ACHN (cell line): ENCODE results near the gene BAZ2B.

Experiments used
- DNase-seq: peaks from one replicate; pipeline ENCODE4 v3.0.0-alpha.2; 2015
- in situ Hi-C: cut with HindIII; loops from 2 replicates; pipeline ENCODE4 v1.10.0; 2017; ENCODE audit warnings: low sequenced_read_pairs, low pct_ligation_motif_present, low pct_unique_long_range_greater_than_20kb

Gene BAZ2B

GRCh38 chr2:159505196-159505595 lies 111.2 kb downstream of the BAZ2B start:
- no peak for DNase-seq
- in situ Hi-C loops, result no loop called here

GRCh38 chr2:159501743-159502142 lies 114.6 kb downstream of the BAZ2B start:
- no peak for DNase-seq
- in situ Hi-C loops, result no loop called here

DNA sequence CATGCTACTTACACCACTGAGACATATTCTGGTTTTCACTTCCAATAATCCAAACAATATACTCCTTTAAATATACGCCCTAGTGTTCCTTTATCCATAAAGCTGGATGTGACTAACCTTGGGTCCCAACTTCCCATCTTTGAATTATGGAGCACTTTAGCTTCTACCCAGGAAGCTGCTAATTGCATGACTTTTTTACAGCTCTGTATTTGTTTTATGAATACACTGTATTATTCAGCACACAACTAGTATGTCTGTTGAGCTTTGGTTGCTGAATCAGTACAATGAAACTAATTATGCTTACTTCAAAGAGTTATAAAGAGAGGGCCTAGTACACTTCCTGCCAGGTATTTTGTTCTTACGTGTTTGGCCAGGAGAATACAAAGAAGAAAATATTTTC lies 118.5 kb downstream of the BAZ2B start:
- no peak for DNase-seq
- in situ Hi-C loops, result no loop called here

- peak; percentile 70 for DNase-seq
- in situ Hi-C loops, result no loop called here
These were observed 119.1 kb downstream of the BAZ2B start for GRCh38 chr2:159497256-159497655.

GRCh38 chr2:159489476-159489875 lies 126.9 kb downstream of the BAZ2B start:
- in situ Hi-C loops, result no loop called here
- no peak for DNase-seq

GRCh38 chr2:159484532-159484931 lies 131.8 kb downstream of the BAZ2B start:
- no peak for DNase-seq
- in situ Hi-C loops, result no loop called here

GRCh38 chr2:159476329-159476728 lies 140.0 kb downstream of the BAZ2B start:
- in situ Hi-C loops, result no loop called here
- DNase-seq, result no peak

- in situ Hi-C loops, result no loop called here
- no peak for DNase-seq
These were observed 140.6 kb downstream of the BAZ2B start for GRCh38 chr2:159475793-159476192.

GRCh38 chr2:159471340-159471739 lies 145.0 kb downstream of the BAZ2B start:
- no peak for DNase-seq
- in situ Hi-C loops, result no loop called here

- no peak for DNase-seq
- in situ Hi-C loops, result no loop called here
These were observed 148.1 kb downstream of the BAZ2B start for GRCh38 chr2:159468257-159468656.

DNA sequence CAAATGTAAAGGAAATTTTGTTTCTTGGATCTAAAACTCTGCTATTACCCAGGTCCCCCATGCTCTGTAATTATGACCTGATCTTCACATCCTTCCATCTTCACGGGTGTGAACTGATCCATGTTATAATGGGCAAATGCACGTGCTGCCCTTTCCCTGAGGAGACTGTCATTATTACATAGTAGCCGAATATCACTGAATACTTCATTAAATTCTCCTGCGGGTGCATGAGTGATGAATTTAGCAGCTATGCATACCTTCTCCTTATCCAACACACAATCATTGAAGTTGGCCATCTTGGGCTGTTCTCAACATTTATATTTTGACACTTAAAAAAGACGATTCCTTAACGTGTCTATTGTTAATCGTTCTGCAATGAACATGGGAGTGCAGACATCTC lies 153.4 kb downstream of the BAZ2B start:
- in situ Hi-C loops, result no loop called here
- no peak for DNase-seq

DNA sequence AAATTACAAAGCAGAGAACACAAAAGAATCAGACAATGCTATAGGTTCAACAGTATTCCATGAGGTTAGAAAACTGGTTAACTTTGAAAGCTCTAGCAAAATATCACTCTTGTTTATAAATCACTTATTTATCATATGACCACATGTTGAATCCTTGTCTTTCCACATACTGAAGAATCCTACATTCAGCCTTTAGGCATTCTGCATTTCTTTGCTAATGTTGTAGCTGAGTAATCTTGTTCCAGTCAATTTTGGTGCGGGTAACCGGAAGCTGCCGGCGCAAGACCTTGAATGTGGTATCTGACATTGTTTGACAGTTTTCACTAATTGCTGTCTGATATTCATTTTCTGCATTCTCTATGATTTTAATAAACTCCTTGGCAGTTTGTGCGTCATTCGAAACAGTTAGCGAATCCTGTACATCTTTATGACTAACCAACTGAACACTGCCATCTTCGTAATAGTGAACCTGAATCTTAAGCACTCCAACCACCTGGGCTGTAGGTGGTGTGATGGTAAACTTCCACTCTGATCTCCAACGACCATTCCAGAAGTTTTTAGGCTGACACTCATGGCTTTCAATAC lies 154.1 kb downstream of the BAZ2B start:
- in situ Hi-C loops, result no loop called here
- DNase-seq, result no peak

DNA sequence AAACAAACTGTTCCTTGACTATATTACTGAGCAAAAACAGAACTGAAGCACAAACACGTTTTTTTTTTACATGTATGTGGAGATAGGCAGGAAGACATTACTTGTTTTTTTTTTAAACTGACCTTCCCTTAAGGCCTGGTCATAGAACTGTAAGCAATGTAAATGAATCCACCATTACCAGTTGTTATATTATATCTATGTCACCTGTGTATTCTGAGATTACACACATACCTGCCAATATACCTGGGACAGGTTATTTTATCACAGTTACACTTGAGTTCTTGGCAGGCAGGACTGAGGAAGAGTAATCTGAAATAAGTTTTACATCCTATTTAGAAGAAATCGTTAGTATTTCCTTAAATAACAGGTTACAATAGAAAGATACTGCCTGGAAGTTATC lies 155.3 kb downstream of the BAZ2B start:
- in situ Hi-C loops, result no loop called here
- DNase-seq, result no peak

DNA sequence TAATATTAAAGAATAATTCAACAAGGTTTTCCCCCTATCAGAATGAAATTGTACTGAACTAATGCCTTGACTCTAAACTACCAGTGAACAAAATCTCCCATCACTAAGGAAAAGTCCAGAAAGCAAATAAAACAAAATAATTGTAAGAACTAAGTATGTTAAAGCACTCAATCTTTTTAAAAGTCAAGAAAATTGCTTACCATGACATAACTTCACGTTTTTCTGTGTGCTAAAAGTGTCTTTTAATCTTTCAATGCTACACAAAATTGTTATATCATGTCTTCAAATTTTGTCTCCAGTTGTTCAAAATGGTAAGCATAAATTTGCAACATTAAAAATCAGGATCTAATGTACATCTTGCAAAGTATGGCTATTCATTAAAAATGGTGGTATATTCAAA lies 156.1 kb downstream of the BAZ2B start:
- in situ Hi-C loops, result no loop called here
- DNase-seq, result no peak

GRCh38 chr2:159459279-159459678 lies 157.1 kb downstream of the BAZ2B start:
- in situ Hi-C loops, result no loop called here
- DNase-seq, result no peak

GRCh38 chr2:159457589-159457988 lies 158.8 kb downstream of the BAZ2B start:
- in situ Hi-C loops, result no loop called here
- DNase-seq, result no peak

- in situ Hi-C loops, result no loop called here
- DNase-seq, result no peak
These were observed 159.6 kb downstream of the BAZ2B start for GRCh38 chr2:159456500-159457426.

DNA sequence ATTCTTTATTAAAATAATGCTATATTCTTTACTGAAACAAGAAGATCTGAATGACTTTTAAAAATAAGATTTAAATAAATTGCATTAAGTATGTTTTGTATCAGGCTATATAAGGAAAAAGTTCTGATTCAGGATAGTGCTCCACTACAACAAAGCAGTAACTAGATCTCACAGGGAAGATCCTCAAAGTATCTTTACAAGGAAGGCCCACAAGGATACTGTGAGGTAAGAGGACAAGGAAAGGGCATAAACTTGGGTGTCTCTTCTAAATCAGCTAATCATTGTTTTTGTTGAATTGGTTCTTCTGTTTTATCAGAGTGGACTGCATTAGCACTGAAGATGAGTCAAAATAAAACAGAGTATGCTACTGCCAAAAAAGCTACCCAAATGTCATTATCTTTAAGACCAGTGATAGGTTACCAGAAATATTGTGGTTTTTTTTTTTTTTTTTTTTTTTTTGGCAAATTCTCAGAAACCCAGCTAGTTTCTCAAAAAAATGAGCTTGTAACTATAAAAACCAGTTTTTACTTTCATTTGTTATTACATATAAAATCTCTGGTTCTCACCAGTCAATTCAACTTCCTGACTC lies 160.9 kb downstream of the BAZ2B start:
- in situ Hi-C loops, result no loop called here
- no peak for DNase-seq

GRCh38 chr2:159454185-159454584 lies 162.2 kb downstream of the BAZ2B start:
- in situ Hi-C loops, result no loop called here
- no peak for DNase-seq

DNA sequence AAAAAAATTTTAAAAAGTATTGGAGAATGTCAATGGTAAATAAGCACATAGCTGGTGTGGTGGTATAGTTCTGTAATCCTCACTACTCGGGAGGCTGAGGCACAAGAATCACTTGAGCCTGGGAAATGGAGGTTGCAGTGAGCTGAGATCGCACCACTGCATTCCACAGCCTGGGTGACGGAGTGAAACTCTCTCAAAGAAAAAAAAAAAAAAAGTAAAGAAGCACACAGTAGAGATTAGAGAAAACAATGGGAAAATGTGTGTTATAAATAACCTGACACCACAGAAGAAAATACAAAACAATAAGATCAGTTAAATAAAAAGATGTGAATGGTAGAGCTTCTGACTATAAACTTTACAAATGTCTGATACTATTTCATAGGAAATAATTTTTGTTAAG lies 166.2 kb downstream of the BAZ2B start:
- in situ Hi-C loops, result no loop called here
- DNase-seq, result no peak
